Measurements from ENCODE around the gene ATG13. TPM values are rescaled to one million over a fixed set of nuclear protein-coding genes. Genes with fewer than 3 reads are reported as not detected.

The ATG13 gene
- total RNA-seq, 1 experiment from 2014 or later = 69.2 TPM

DNA sequence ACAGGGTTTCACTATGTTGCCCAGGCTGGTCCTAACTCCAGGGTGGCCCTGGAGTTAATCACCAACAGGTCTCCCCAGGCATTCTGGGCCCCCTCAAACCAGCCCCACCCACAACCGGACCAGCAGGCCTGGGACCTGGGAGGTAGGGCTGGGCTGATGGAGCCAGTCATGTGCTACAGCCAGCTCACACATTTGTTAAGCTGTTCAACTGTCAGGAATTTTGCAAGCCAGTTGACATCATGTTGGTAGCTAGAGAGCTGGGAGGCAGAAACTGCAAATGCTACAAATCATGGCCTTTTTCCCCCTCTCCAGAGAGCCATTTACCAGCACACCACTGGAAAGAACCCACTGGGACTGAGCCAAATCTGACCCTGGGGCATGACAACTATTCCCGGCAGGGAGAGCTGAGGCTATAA, 76.3 kb downstream of the ATG13 start:
- peaks cover 0 to 1% of the 10 kb centered on the region in 2 experiments; a peak in 1 of 4 replicates for H3K4me1 ChIP-seq (ENCODE audit: control insufficient read depth in 1 of 2, insufficient read depth in 2 of 2, low read length in 2 of 2)
- no peak overlapping the region for H3K4me3 ChIP-seq (replicated peaks in 1 of 2; ENCODE audit: low read depth in 1 of 2, low read length in 2 of 2)
- DNase-seq (ENCODE audit: low read depth, low spot score) = no peak
- no peak for TF ChIP-seq ELF1 (IDR thresholded peaks at IDR 0.05; ENCODE audit: borderline replicate concordance, low read depth)
- no peak for TF ChIP-seq FOSL1 (IDR thresholded peaks at IDR 0.05; ENCODE audit: low read depth)
- TF ChIP-seq CEBPB (IDR thresholded peaks at IDR 0.05; ENCODE audit: low read depth) = no peak
- TF ChIP-seq ZFX (IDR thresholded peaks at IDR 0.05) = no peak
- no peak for TF ChIP-seq EZH2phosphoT487 (IDR thresholded peaks at IDR 0.05; ENCODE audit: borderline replicate concordance)
- no peak for TF ChIP-seq SRF (IDR thresholded peaks at IDR 0.05; ENCODE audit: low read depth)
- no peaks in the 10 kb centered on the region for H3K9me3 ChIP-seq (ENCODE audit: control insufficient read depth in 1 of 2, insufficient read depth in 1 of 2, low read depth in 1 of 2, low read length in 2 of 2)
- peaks cover 0 to 6% of the 10 kb centered on the region in 2 experiments; a peak in 1 of 4 replicates for H3K36me3 ChIP-seq (ENCODE audit: control insufficient read depth in 1 of 2, insufficient read depth in 2 of 2, low read length in 2 of 2)
- H2AFZ ChIP-seq (ENCODE audit: low read depth, low read length, poor library complexity, severe bottlenecking) = no peak overlapping the region
- H3K9me2 ChIP-seq (ENCODE audit: insufficient read depth) = no peaks in the 10 kb centered on the region
- intact Hi-C loops (cut with micrococcal nuclease) = no loop called here
- H3K4me2 ChIP-seq (ENCODE audit: low read length) = no peak overlapping the region
- H3K79me2 ChIP-seq (ENCODE audit: insufficient read depth, low read length) = 0 out of 2 replicates have a peak, but pooled peaks cover 1% of the 10 kb centered on the region
- ChIA-PET RAD21 (ENCODE audit: low non-redundant PET in 1 of 2, low total read pairs in 2 of 2, uncharacterized antibody in 2 of 2, unreplicated experiment in 2 of 2) (interaction anchor here in 1 of 2 experiments (0.7 kb wide), 1 partner anchor 10 kb away, joined by 3 read pairs; no protein-coding TSS in a partner anchor), CTCF (no interaction called here), POLR2A (no interaction called here)
- BruUV-seq (replicated peaks) = no TSS peak
- H3K9ac ChIP-seq (ENCODE audit: low read length) = no peak overlapping the region
- H3K27me3 ChIP-seq (ENCODE audit: insufficient read depth, low read length) = no peaks in the 10 kb centered on the region
- no peak for ATAC-seq
- H4K20me1 ChIP-seq (ENCODE audit: insufficient read depth) = no peaks in the 10 kb centered on the region
- no peak overlapping the region for H3K27ac ChIP-seq (ENCODE audit: low read depth, low read length)

DNA sequence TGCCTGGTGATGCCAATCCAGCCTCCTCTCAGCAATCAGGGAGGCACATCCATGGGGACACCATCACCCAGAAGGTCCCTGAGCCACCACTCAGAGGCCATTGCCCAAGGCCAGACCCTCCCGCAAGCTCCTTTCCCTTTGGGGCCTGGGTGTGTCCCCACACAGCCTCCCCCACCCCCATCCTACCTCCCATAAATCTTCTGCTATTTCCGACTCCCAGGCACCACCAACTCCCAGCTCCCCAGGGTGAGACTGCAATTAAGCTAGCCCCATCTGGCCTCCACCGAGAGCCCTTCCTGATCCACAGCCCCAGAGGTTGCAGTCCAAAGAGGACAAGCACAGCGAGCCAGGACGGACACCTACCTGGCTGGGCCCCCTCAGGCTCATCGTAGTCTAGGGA, 76.7 kb downstream of the ATG13 start:
- ChIA-PET POLR2A (no interaction called here), RAD21 (ENCODE audit: low non-redundant PET in 1 of 2, low total read pairs in 2 of 2, uncharacterized antibody in 2 of 2, unreplicated experiment in 2 of 2) (no interaction called here), CTCF (no interaction called here)
- no peaks in the 10 kb centered on the region for H4K20me1 ChIP-seq (ENCODE audit: insufficient read depth)
- no peak overlapping the region for H3K9ac ChIP-seq (ENCODE audit: low read length)
- no peaks in the 10 kb centered on the region for H3K27me3 ChIP-seq (ENCODE audit: insufficient read depth, low read length)
- H3K4me1 ChIP-seq (ENCODE audit: control insufficient read depth in 1 of 2, insufficient read depth in 2 of 2, low read length in 2 of 2) = peaks cover 0 to 6% of the 10 kb centered on the region in 2 experiments; a peak in 1 of 4 replicates
- intact Hi-C loops (cut with micrococcal nuclease) = no loop called here
- no peak overlapping the region for H2AFZ ChIP-seq (ENCODE audit: low read depth, low read length, poor library complexity, severe bottlenecking)
- H3K9me3 ChIP-seq (ENCODE audit: control insufficient read depth in 1 of 2, insufficient read depth in 1 of 2, low read depth in 1 of 2, low read length in 2 of 2) = no peaks in the 10 kb centered on the region
- H3K27ac ChIP-seq (ENCODE audit: low read depth, low read length) = no peak overlapping the region
- H3K36me3 ChIP-seq (ENCODE audit: control insufficient read depth in 1 of 2, insufficient read depth in 2 of 2, low read length in 2 of 2) = peaks cover 0 to 6% of the 10 kb centered on the region in 2 experiments; a peak in 1 of 4 replicates
- H3K9me2 ChIP-seq (ENCODE audit: insufficient read depth) = no peaks in the 10 kb centered on the region
- DNase-seq (ENCODE audit: low read depth, low spot score) = no peak
- TF ChIP-seq CBX3 (IDR thresholded peaks at IDR 0.05; ENCODE audit: low read depth) (no peak), ZNF274 (IDR thresholded peaks at IDR 0.05; ENCODE audit: low read depth, low read length) (no peak), RAD21 (IDR thresholded peaks at IDR 0.05; ENCODE audit: low read depth) (no peak), EZH2 (IDR thresholded peaks at IDR 0.05) (no peak), POLR2AphosphoS5 (IDR thresholded peaks at IDR 0.05; ENCODE audit: low read depth, low read length) (no peak), ZFX (IDR thresholded peaks at IDR 0.05) (no peak), FOSL1 (IDR thresholded peaks at IDR 0.05; ENCODE audit: low read depth) (no peak), SIN3A (IDR thresholded peaks at IDR 0.05; ENCODE audit: low read depth) (no peak), CEBPB (IDR thresholded peaks at IDR 0.05; ENCODE audit: low read depth) (no peak), JUND (IDR thresholded peaks at IDR 0.05) (no peak)
- TF ChIP-seq, protein P1, sequence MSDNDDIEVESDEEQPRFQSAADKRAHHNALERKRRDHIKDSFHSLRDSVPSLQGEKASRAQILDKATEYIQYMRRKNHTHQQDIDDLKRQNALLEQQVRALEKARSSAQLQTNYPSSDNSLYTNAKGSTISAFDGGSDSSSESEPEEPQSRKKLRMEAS (IDR thresholded peaks at IDR 0.05) = no peak
- TF ChIP-seq, protein P2, sequence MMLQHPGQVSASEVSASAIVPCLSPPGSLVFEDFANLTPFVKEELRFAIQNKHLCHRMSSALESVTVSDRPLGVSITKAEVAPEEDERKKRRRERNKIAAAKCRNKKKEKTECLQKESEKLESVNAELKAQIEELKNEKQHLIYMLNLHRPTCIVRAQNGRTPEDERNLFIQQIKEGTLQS (IDR thresholded peaks at IDR 0.05) = no peak
- TF ChIP-seq, protein P3, sequence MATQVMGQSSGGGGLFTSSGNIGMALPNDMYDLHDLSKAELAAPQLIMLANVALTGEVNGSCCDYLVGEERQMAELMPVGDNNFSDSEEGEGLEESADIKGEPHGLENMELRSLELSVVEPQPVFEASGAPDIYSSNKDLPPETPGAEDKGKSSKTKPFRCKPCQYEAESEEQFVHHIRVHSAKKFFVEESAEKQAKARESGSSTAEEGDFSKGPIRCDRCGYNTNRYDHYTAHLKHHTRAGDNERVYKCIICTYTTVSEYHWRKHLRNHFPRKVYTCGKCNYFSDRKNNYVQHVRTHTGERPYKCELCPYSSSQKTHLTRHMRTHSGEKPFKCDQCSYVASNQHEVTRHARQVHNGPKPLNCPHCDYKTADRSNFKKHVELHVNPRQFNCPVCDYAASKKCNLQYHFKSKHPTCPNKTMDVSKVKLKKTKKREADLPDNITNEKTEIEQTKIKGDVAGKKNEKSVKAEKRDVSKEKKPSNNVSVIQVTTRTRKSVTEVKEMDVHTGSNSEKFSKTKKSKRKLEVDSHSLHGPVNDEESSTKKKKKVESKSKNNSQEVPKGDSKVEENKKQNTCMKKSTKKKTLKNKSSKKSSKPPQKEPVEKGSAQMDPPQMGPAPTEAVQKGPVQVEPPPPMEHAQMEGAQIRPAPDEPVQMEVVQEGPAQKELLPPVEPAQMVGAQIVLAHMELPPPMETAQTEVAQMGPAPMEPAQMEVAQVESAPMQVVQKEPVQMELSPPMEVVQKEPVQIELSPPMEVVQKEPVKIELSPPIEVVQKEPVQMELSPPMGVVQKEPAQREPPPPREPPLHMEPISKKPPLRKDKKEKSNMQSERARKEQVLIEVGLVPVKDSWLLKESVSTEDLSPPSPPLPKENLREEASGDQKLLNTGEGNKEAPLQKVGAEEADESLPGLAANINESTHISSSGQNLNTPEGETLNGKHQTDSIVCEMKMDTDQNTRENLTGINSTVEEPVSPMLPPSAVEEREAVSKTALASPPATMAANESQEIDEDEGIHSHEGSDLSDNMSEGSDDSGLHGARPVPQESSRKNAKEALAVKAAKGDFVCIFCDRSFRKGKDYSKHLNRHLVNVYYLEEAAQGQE (IDR thresholded peaks at IDR 0.05; ENCODE audit: low read depth) = no peak
- TF ChIP-seq, protein P4, sequence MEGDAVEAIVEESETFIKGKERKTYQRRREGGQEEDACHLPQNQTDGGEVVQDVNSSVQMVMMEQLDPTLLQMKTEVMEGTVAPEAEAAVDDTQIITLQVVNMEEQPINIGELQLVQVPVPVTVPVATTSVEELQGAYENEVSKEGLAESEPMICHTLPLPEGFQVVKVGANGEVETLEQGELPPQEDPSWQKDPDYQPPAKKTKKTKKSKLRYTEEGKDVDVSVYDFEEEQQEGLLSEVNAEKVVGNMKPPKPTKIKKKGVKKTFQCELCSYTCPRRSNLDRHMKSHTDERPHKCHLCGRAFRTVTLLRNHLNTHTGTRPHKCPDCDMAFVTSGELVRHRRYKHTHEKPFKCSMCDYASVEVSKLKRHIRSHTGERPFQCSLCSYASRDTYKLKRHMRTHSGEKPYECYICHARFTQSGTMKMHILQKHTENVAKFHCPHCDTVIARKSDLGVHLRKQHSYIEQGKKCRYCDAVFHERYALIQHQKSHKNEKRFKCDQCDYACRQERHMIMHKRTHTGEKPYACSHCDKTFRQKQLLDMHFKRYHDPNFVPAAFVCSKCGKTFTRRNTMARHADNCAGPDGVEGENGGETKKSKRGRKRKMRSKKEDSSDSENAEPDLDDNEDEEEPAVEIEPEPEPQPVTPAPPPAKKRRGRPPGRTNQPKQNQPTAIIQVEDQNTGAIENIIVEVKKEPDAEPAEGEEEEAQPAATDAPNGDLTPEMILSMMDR (IDR thresholded peaks at IDR 0.05 in 2 of 3, conservative IDR thresholded peaks at IDR 0.05 in 1 of 3; ENCODE audit: borderline replicate concordance in 1 of 3, insufficient read depth in 1 of 3, low read depth in 2 of 3, low read length in 2 of 3) = no peak
- no peak overlapping the region for H3K4me3 ChIP-seq (replicated peaks in 1 of 2; ENCODE audit: low read depth in 1 of 2, low read length in 2 of 2)
- no TSS peak for BruUV-seq (replicated peaks)
- peaks cover 5% of the 10 kb centered on the region; the same call in 1 of the 2 replicates for H3K79me2 ChIP-seq (ENCODE audit: insufficient read depth, low read length)
- ATAC-seq = no peak
- H3K4me2 ChIP-seq (ENCODE audit: low read length) = no peak overlapping the region
